Neutrophil (primary cell): ENCODE measurements around the gene PTH1R.

Experiments
- H3K27ac ChIP-seq: fragments of 200-600 bp; sonication (generic); 2 replicates; pipeline ENCODE4 v1.5.1; 2016; ENCODE audit warnings: mild to moderate bottlenecking, moderate library complexity
- H3K27me3 ChIP-seq: fragments of 200-600 bp; sonication (generic); 2 replicates; pipeline ENCODE4 v1.6.0; 2016; ENCODE audit warnings: mild to moderate bottlenecking
- H3K36me3 ChIP-seq: fragments of 200-600 bp; sonication (generic); 2 replicates; pipeline ENCODE4 v1.5.1; 2017
- H3K4me1 ChIP-seq, 2 experiments: fragments of 200-600 bp in 1 of 2; sonication (generic) in 1 of 2; 1 replicate in 1 of 2; 2 replicates in 1 of 2; pipeline versions ENCODE4 v1.5.1 to v1.6.1; 2013 to 2016; ENCODE audit warnings: low read depth in 1 of 2, low read length in 1 of 2, mild to moderate bottlenecking in 1 of 2, moderate library complexity in 1 of 2; ENCODE audit not compliant: control insufficient read depth in 1 of 2, insufficient read depth in 1 of 2
- H3K4me3 ChIP-seq, 2 experiments: fragments of 200-600 bp in 1 of 2; sonication (generic) in 1 of 2; 1 replicate in 1 of 2; 2 replicates in 1 of 2; pipeline ENCODE4 v1.5.1; 2013 to 2016; ENCODE audit warnings: low read depth in 1 of 2, low read length in 1 of 2, mild to moderate bottlenecking in 1 of 2, moderate library complexity in 1 of 2
- H3K9me3 ChIP-seq: fragments of 200-600 bp; sonication (generic); 2 replicates; pipeline ENCODE4 v1.5.1; 2016
- TF ChIP-seq, protein P1 (sequence below): fragments of 200-600 bp; sonication (generic); IDR thresholded peaks from 2 replicates; pipeline ENCODE4 v1.5.1; 2016; ENCODE audit warnings: antibody characterized with exemption

PTH1R gene

DNA sequence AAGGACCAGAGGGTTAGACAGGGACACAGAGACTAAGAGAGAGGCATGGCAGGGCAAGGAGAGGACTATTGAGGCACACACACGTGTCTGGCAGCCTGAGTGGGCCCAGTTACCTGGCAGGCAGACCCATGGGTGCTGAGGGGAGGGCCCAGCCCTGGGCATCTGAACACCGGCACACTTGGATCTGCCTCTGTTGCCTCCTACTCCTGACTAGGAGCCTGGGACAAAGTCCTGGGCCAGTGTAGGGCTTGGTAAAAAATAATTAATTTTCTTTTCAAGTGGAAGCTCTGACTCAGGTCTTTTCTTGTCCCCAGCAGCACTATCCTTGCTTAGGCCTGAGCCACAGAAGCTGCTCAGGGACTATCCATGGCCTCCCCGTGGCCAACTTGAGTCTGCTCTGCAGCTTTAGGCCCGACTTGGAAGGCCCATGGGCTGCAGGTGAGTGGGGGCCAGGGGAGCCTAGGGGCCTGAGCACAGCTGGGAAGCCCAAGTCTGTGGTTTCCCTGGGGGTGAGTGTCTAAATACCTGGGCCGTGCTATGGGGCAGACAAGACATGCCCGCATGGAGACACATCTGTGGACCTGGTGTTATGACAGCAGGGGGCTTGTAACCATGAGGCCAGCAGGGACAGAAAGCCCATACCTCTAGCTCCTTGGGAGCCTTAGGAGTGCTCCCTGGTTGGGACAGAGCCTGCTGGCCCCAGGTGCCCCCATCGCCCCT is at the start of gene PTH1R:
TSS of gene PTH1R (plus strand) at position 316 of the 720 bp plus-strand sequence. CDS start 5,839 bp downstream, outside the sequence.
- no peaks in the 10 kb centered on the region for H3K9me3 ChIP-seq
- H3K27me3 ChIP-seq, result peaks cover 82% of the 10 kb centered on the region
- peaks cover 2 to 12% of the 10 kb centered on the region in 2 experiments for H3K4me1 ChIP-seq
- no peaks in the 10 kb centered on the region for H3K36me3 ChIP-seq
- TF ChIP-seq, protein P1, sequence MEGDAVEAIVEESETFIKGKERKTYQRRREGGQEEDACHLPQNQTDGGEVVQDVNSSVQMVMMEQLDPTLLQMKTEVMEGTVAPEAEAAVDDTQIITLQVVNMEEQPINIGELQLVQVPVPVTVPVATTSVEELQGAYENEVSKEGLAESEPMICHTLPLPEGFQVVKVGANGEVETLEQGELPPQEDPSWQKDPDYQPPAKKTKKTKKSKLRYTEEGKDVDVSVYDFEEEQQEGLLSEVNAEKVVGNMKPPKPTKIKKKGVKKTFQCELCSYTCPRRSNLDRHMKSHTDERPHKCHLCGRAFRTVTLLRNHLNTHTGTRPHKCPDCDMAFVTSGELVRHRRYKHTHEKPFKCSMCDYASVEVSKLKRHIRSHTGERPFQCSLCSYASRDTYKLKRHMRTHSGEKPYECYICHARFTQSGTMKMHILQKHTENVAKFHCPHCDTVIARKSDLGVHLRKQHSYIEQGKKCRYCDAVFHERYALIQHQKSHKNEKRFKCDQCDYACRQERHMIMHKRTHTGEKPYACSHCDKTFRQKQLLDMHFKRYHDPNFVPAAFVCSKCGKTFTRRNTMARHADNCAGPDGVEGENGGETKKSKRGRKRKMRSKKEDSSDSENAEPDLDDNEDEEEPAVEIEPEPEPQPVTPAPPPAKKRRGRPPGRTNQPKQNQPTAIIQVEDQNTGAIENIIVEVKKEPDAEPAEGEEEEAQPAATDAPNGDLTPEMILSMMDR, result no peak
- H3K4me3 ChIP-seq, result no peak within 1 kb of the TSS
- no peak within 1 kb of the TSS for H3K27ac ChIP-seq

DNA sequence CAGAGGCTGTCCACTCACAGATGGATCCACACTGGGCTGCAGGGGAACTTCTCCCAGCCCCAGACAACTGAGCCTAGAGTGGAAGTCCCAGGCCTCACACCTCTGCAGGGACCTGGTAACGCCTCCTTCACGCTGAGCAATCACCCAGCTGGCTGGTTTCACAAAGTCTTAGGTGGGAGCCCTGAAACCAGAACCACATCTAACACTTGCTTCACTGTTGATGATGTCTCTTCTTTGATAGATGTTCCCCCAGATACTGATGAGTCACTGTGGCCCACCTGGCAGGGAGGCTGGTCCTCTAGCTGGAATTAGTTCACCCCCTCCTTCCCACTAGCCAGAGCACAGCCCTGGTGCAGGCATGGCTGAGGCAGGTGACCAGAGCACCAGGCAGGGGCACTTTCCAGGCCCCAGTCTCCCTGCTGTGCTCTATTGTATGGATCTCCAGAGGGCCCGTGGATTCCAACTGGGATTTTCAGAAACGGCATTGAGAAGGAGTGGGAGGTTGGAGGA is 47.8 kb upstream of the PTH1R start:
- H3K27me3 ChIP-seq, result no peaks in the 10 kb centered on the region
- no peak overlapping the region for H3K27ac ChIP-seq
- H3K9me3 ChIP-seq, result no peaks in the 10 kb centered on the region
- no peaks in the 10 kb centered on the region for H3K4me1 ChIP-seq
- H3K36me3 ChIP-seq, result no peaks in the 10 kb centered on the region
- TF ChIP-seq, protein P1, result no peak
- H3K4me3 ChIP-seq, result no peak overlapping the region

DNA sequence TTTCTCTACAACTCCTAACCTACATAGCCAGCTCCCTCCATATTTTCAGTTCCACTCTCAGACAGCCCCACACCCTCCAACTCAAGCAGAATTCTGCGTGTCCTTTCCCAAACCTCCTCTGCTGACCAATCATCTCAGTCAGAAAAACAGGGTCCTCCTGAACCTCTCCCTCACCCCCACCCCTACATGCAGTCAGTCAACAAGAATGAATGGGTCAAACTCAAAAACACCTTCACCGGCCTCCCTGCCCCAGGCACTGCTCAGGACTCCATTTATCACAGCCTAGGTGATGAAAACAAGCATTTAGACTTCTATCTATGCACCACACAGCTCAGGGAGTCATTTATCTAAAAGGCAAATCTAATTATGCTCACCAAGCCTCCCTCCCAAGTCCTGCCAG is 46.7 kb upstream of the PTH1R start:
- H3K27ac ChIP-seq, result no peak overlapping the region
- no peaks in the 10 kb centered on the region for H3K36me3 ChIP-seq
- H3K4me1 ChIP-seq, result no peaks in the 10 kb centered on the region
- no peak overlapping the region for H3K4me3 ChIP-seq
- TF ChIP-seq, protein P1, result no peak
- H3K9me3 ChIP-seq, result no peaks in the 10 kb centered on the region
- H3K27me3 ChIP-seq, result no peaks in the 10 kb centered on the region

DNA sequence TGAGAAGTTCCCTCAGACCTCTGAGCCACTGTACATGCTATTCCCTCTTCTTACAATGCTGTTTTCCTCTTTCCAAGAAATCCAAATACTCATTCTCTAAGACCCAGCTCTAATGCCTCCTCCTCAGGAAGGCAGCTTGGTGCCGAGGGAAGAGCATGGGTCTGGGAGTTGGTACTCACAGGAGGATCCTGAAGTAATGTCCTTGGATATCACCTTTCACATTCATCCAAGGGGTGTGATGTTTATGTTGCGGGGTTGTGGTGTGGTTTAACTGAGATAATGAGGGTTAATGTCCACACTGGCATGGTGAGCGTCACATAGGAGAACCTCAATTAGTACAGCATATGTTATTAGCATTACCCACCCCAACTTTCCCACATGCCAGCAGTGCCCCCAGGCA is 46.2 kb upstream of the PTH1R start:
- Histone ChIP-seq H3K27me3 (no peaks in the 10 kb centered on the region), H3K36me3 (no peaks in the 10 kb centered on the region), H3K9me3 (no peaks in the 10 kb centered on the region), H3K4me1 (no peaks in the 10 kb centered on the region), H3K27ac (no peak overlapping the region), H3K4me3 (no peak overlapping the region)
- TF ChIP-seq, protein P1, result no peak

DNA sequence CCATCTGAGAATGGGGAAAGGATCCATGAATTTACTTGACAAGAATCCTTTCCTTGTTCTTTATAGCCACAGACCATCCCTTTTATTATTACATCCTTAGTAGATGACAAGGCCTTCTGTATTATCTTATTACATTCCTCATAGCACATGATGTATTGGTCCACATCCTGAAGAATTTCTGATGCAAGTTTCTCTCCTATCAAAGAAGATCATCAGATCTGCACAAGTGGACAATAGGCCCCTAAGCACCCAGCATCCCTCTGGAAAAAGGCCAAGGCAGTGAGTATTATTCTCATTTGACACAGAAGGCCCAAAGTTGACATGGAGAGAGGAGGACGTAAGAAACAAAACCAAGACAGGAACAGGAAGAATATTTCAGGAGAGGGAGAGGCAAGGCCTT is 45.7 kb upstream of the PTH1R start:
- H3K9me3 ChIP-seq, result no peaks in the 10 kb centered on the region
- H3K27me3 ChIP-seq, result no peaks in the 10 kb centered on the region
- H3K4me3 ChIP-seq, result no peak overlapping the region
- no peak overlapping the region for H3K27ac ChIP-seq
- TF ChIP-seq, protein P1, result no peak
- no peaks in the 10 kb centered on the region for H3K4me1 ChIP-seq
- no peaks in the 10 kb centered on the region for H3K36me3 ChIP-seq
